GM18867 (cell line): ENCODE data around the gene HPS6.

Experiments used
- ATAC-seq: cut with Tn5 transposase; IDR thresholded peaks from one replicate; pipeline ENCODE4 v1.9.1; 2021; ENCODE audit warnings: mild to moderate bottlenecking, moderate library complexity; ENCODE audit not compliant: unreplicated experiment

Gene HPS6

DNA sequence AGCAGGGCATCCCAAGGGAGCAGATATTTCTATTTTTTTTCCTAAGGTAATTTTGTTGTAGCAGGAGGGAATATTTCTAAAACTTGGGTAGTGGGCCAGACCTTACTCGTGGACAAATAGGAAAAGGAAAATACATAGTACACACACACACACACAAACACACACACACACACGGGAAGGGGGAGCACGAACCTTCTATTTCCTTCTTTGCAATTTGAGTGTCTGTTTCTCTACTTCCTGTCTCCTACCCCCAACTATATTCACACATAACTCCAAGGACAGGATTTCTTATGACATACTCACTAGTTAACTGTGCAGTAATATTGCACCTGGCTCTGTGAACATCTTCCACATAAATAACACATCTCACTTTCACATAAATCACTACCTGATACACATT is 50.6 kb downstream of the HPS6 start:
- ATAC-seq = no peak

DNA sequence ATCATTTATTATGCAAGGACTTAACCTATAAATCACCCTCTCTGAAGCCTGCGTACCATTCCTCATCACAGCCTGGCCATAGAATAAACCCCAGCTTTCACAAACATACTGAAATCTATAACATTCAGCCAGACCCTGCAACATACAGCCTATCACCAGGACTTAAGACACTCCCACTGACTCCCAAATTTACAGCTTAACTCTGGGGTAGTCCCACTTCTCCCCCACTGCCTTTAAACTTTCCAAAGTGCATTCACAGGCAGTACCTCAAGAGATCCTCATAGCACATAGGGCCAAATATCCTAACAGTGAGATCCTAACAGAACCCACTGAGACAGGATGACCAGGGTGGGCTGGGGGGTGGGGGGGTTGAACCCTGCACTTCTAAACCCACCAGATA is 51.5 kb downstream of the HPS6 start:
- ATAC-seq = no peak
